DND-41 (cell line): Measurements from ENCODE around the gene MSH5.

Source experiments
- CTCF ChIP-seq: IDR thresholded peaks from 2 replicates; pipeline ENCODE4 v1.5.1; 2012; ENCODE audit warnings: borderline replicate concordance, low read length, moderate library complexity, mild to moderate bottlenecking; ENCODE audit not compliant: poor library complexity, severe bottlenecking; ENCODE audit errors: extremely low read depth
- EZH2 ChIP-seq: IDR thresholded peaks from 3 replicates; pipeline ENCODE4 v1.6.1; 2012; ENCODE audit warnings: borderline replicate concordance, low read depth, mild to moderate bottlenecking, moderate library complexity, low read length, inconsistent platforms; ENCODE audit not compliant: severe bottlenecking

DNA sequence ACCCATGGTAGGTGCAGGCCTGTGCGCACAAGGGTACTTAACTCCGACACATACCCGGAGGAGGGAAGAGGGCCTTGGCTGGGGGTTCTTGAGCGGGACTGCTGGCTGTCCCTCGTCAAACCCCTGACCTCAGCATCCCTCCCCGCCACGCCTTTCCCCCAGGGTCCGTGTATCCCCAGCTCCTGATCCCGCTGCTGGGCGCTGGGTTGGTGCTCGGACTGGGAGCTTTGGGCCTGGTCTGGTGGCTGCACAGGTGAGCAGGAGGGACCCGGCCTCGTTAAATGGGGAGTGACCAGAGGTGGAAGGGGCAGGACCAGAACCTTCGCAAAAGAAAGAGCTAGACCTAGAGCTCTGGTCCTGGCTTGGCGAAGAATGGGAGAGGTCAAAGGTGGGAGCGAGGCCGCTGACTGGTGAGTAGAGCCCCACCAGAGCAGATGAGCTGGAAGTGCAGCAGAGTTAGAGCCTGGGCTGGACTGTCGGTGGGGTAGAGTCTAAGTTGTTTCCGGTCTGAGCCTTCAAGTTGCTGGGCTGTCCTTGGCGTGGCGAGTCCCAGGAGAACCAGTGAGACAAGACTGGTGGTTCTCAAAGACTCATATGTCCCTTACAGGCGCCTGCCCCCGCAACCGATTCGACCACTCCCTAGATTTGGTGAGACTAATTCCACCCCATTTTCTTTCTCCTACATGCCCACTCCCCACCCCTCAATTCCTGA lies 15.7 kb upstream of the MSH5 start:
- TF ChIP-seq CTCF (no peak), EZH2 (no peak)
